Nephron (organoid): Measurements from ENCODE around the gene PLEKHA7.

Source experiments
- H3K27ac Mint-ChIP-seq, 3 experiments: 2 replicates each; pipeline ENCODE4 v1.8.0; 2020; ENCODE audit warnings: mixed read lengths in 3 of 3, mild to moderate bottlenecking in 2 of 3, moderate library complexity in 1 of 3
- H3K27me3 Mint-ChIP-seq: 2 replicates; pipeline ENCODE4 v1.8.0; 2021; ENCODE audit warnings: low read depth, mild to moderate bottlenecking, moderate library complexity, mixed read lengths
- H3K36me3 Mint-ChIP-seq: 2 replicates; pipeline ENCODE4 v1.8.0; 2020; ENCODE audit warnings: low read depth, mixed read lengths
- H3K4me1 Mint-ChIP-seq: 2 replicates; pipeline ENCODE4 v1.8.0; 2020; ENCODE audit warnings: mixed read lengths
- H3K4me3 Mint-ChIP-seq, 3 experiments: 2 replicates each; pipeline ENCODE4 v1.8.0; 2020; ENCODE audit warnings: mild to moderate bottlenecking in 3 of 3, mixed read lengths in 3 of 3, moderate library complexity in 2 of 3
- H3K9me3 Mint-ChIP-seq: 2 replicates; pipeline ENCODE4 v1.8.0; 2020; ENCODE audit warnings: mixed read lengths
- CTCF ChIP-seq, 3 experiments: fragments of 200-600 bp; sonication (generic); IDR thresholded peaks; one replicate each; pipeline ENCODE4 v1.5.0; 2021; ENCODE audit warnings: antibody characterized with exemption in 3 of 3; ENCODE audit not compliant: unreplicated experiment in 3 of 3

PLEKHA7 gene

GRCh38 chr11:16786131-16786530 is 228.1 kb downstream of the PLEKHA7 start:
- Mint-ChIP-seq H3K4me1 (no peaks in the 10 kb centered on the region), H3K36me3 (no peaks in the 10 kb centered on the region), H3K4me3 (no peak overlapping the region), H3K9me3 (no peaks in the 10 kb centered on the region), H3K27me3 (peaks cover 9% of the 10 kb centered on the region), H3K27ac (no peak overlapping the region)
- no peak for TF ChIP-seq CTCF (IDR thresholded peaks at IDR 0.05; ENCODE audit: unreplicated experiment in 3 of 3)

- Mint-ChIP-seq H3K27me3 (peaks cover 9% of the 10 kb centered on the region), H3K9me3 (no peaks in the 10 kb centered on the region), H3K27ac (no peak overlapping the region), H3K4me3 (no peak overlapping the region), H3K4me1 (no peaks in the 10 kb centered on the region), H3K36me3 (no peaks in the 10 kb centered on the region)
- peak; percentile 81 to 86 (median 85) for TF ChIP-seq CTCF (IDR thresholded peaks at IDR 0.05; ENCODE audit: unreplicated experiment in 3 of 3)
Measured at GRCh38 chr11:16785520-16786128, 228.6 kb downstream of the PLEKHA7 start.

GRCh38 chr11:16784666-16785065 is 229.5 kb downstream of the PLEKHA7 start:
- no peaks in the 10 kb centered on the region for H3K9me3 Mint-ChIP-seq
- H3K36me3 Mint-ChIP-seq: no peaks in the 10 kb centered on the region
- no peak overlapping the region for H3K4me3 Mint-ChIP-seq
- H3K27me3 Mint-ChIP-seq: peaks cover 10% of the 10 kb centered on the region
- TF ChIP-seq CTCF (IDR thresholded peaks at IDR 0.05; ENCODE audit: unreplicated experiment in 3 of 3): no peak
- no peak overlapping the region for H3K27ac Mint-ChIP-seq
- H3K4me1 Mint-ChIP-seq: no peaks in the 10 kb centered on the region

GRCh38 chr11:16784097-16784496 is 230.1 kb downstream of the PLEKHA7 start:
- Mint-ChIP-seq H3K9me3 (no peaks in the 10 kb centered on the region), H3K4me3 (no peak overlapping the region), H3K4me1 (no peaks in the 10 kb centered on the region), H3K36me3 (no peaks in the 10 kb centered on the region), H3K27ac (no peak overlapping the region), H3K27me3 (peaks cover 13% of the 10 kb centered on the region)
- TF ChIP-seq CTCF (IDR thresholded peaks at IDR 0.05; ENCODE audit: unreplicated experiment in 3 of 3): no peak

- no peaks in the 10 kb centered on the region for H3K36me3 Mint-ChIP-seq
- H3K27me3 Mint-ChIP-seq: peaks cover 13% of the 10 kb centered on the region
- no peak overlapping the region for H3K4me3 Mint-ChIP-seq
- no peak for TF ChIP-seq CTCF (IDR thresholded peaks at IDR 0.05; ENCODE audit: unreplicated experiment in 3 of 3)
- H3K27ac Mint-ChIP-seq: no peak overlapping the region
- H3K4me1 Mint-ChIP-seq: peaks cover 4% of the 10 kb centered on the region
- no peaks in the 10 kb centered on the region for H3K9me3 Mint-ChIP-seq
Measured at GRCh38 chr11:16783321-16783801, 230.9 kb downstream of the PLEKHA7 start.
